Lung (tissue), 12 donors: ENCODE results near the gene AHSA1. TPM values are rescaled to one million over a fixed set of nuclear protein-coding genes. Genes with fewer than 3 reads are reported as not detected.

Experiments
- ATAC-seq: fragments of 200-7000 bp; cut with Tn5 transposase; one replicate; pipeline ENCODE4 v1.9.1; 2020; ENCODE audit warnings: moderate number of reproducible peaks; ENCODE audit not compliant: insufficient read depth, low FRiP score
- DNase-seq, 3 donors: peaks; one replicate each; pipeline ENCODE4 v3.0.0-alpha.2; 2013 to 2017
- H3K27ac ChIP-seq, 2 donors: one replicate each; pipeline ENCODE4 v1.5.1; 2013; ENCODE audit warnings: mild to moderate bottlenecking in 2 of 2, moderate library complexity in 2 of 2, control low read depth in 1 of 2, inconsistent platforms in 1 of 2, low read depth in 1 of 2, low read length in 1 of 2
- H3K27me3 ChIP-seq, 3 donors: one replicate each; pipeline ENCODE4 v1.5.1; 2013; ENCODE audit warnings: low read length in 2 of 3; ENCODE audit not compliant: control insufficient read depth in 3 of 3, insufficient read depth in 3 of 3
- H3K36me3 ChIP-seq, 4 donors: one replicate each; pipeline ENCODE4 v1.5.1; 2013; ENCODE audit warnings: low read length in 4 of 4, mild to moderate bottlenecking in 1 of 4, moderate library complexity in 1 of 4; ENCODE audit not compliant: control insufficient read depth in 4 of 4, insufficient read depth in 4 of 4
- H3K4me1 ChIP-seq, 5 donors: one replicate each; pipeline ENCODE4 v1.5.1; 2013; ENCODE audit warnings: low read length in 5 of 5, mild to moderate bottlenecking in 2 of 5, moderate library complexity in 1 of 5; ENCODE audit not compliant: control insufficient read depth in 5 of 5, insufficient read depth in 5 of 5
- H3K4me3 ChIP-seq: one replicate; pipeline ENCODE4 v1.5.1; 2013; ENCODE audit warnings: mild to moderate bottlenecking, control low read depth, moderate library complexity
- H3K9ac ChIP-seq, 2 donors: one replicate each; pipeline ENCODE4 v1.5.1; 2013; ENCODE audit warnings: low read length in 2 of 2, control low read depth in 1 of 2; ENCODE audit not compliant: insufficient read depth in 1 of 2
- H3K9me3 ChIP-seq, 4 donors: one replicate each; pipeline ENCODE4 v1.5.1; 2013; ENCODE audit warnings: low read length in 3 of 4, mild to moderate bottlenecking in 1 of 4, moderate library complexity in 1 of 4; ENCODE audit not compliant: control insufficient read depth in 4 of 4, insufficient read depth in 3 of 4
- CTCF ChIP-seq: IDR thresholded peaks from 2 replicates; pipeline ENCODE4 v1.5.1; 2012; ENCODE audit warnings: mild to moderate bottlenecking; ENCODE audit errors: control extremely low read depth, extremely low read depth
- WGBS, 2 donors: extraction: QIAGEN DNeasy Blood & Tissue Kit; methylation state at CpG; one replicate each; pipeline ENCODE4 v1.1.7; 2013; 5-methylcytosine and 5-hydroxymethylcytosine counted together
- polyA plus RNA-seq, 2 donors: library from polyadenylated mRNA; stranded (reverse); fragments of 200-250 nt; gene quantifications; one replicate each; pipeline ENCODE4 v1.2.1, GENCODE V29; 2013
- total RNA-seq, 2 donors: library from RNA; depleted of rRNA in 1 of 2; stranded (reverse); fragments of >200 nt in 1 of 2; gene quantifications; one replicate each; pipeline ENCODE4 v1.2.1, GENCODE V29; 2014 to 2021
- donor health status: control.
- donor health status: control.
- donor health status: Bipolar disorder and iron deficiency.
- donor health status: healthy.
- donor health status: DM: yes; HTN: yes; CAD: no.

The AHSA1 gene
- total and polyA plus RNA-seq, 4 donors, result 84.5 to 119 (median 94.4) TPM

- WGBS, 2 donors, result 89 to 90% methylated on average over 4 to 8 of the region's 8 CpGs
- Histone ChIP-seq H3K9ac (no peak overlapping the region), H3K27me3 (no peaks in the 10 kb centered on the region), H3K9me3 (peaks cover 0 to 11% (median 4%) of the 10 kb centered on the region in 4 donors), H3K36me3 (peaks cover 0 to 4% (median 0%) of the 10 kb centered on the region in 4 donors), H3K27ac (no peak overlapping the region), H3K4me3 (no peak overlapping the region), H3K4me1 (no peaks in the 10 kb centered on the region)
- no peak for TF ChIP-seq CTCF
- DNase-seq, result no peak
- ATAC-seq, result no peak
Measured at GRCh38 chr14:77416836-77417235, 41.1 kb upstream of the AHSA1 start.

- Histone ChIP-seq H3K27me3 (no peaks in the 10 kb centered on the region), H3K4me1 (no peaks in the 10 kb centered on the region), H3K36me3 (peaks cover 19 to 21% (median 21%) of the 10 kb centered on the region in 4 donors), H3K9me3 (peaks cover 0 to 11% (median 4%) of the 10 kb centered on the region in 4 donors), H3K9ac (no peak overlapping the region), H3K4me3 (no peak overlapping the region), H3K27ac (no peak overlapping the region)
- TF ChIP-seq CTCF, result no peak
- ATAC-seq, result no peak
- DNase-seq, result no peak
- 44 to 58% methylated on average over 2 of the region's 2 CpGs for WGBS, 2 donors
Measured at GRCh38 chr14:77421201-77421600, 36.7 kb upstream of the AHSA1 start.

GRCh38 chr14:77423423-77423822, 34.5 kb upstream of the AHSA1 start, which contains the start of gene NOXRED1:
Gene NOXRED1 (minus strand): TSS chr14:77423523. CDS start chr14:77422889, 634 bp downstream.
- no peak within 1 kb of the TSS for H3K9ac ChIP-seq
- H3K4me1 ChIP-seq, result no peaks in the 10 kb centered on the region
- H3K27ac ChIP-seq, result no peak within 1 kb of the TSS
- WGBS, 2 donors, result 97% methylated on average over 1 of the region's 1 CpG
- DNase-seq (no peak), ATAC-seq (no peak)
- peaks cover 35 to 41% (median 36%) of the 10 kb centered on the region in 4 donors for H3K36me3 ChIP-seq
- H3K27me3 ChIP-seq, result no peaks in the 10 kb centered on the region
- no peak within 1 kb of the TSS for H3K4me3 ChIP-seq
- no peak for TF ChIP-seq CTCF
- H3K9me3 ChIP-seq, result peaks cover 0 to 11% (median 7%) of the 10 kb centered on the region in 4 donors

GRCh38 chr14:77424862-77425261, 33.0 kb upstream of the AHSA1 start:
- Histone ChIP-seq H3K9me3 (peaks cover 0 to 8% (median 5%) of the 10 kb centered on the region in 4 donors), H3K27me3 (no peaks in the 10 kb centered on the region), H3K9ac (no peak overlapping the region), H3K27ac (no peak overlapping the region), H3K36me3 (peaks cover 45 to 54% (median 49%) of the 10 kb centered on the region in 4 donors), H3K4me3 (no peak overlapping the region), H3K4me1 (no peaks in the 10 kb centered on the region)
- ATAC-seq (no peak), DNase-seq (no peak)
- no peak for TF ChIP-seq CTCF
- 86 to 88% methylated on average over 3 of the region's 3 CpGs for WGBS, 2 donors
